GM23248 (cell line): ENCODE measurements around the gene SLAIN2. TPM values are rescaled to one million over a fixed set of nuclear protein-coding genes. Genes with fewer than 3 reads are reported as not detected.

ENCODE experiments used
- DNase-seq: peaks from one replicate; pipeline ENCODE4 v3.0.0-alpha.2; 2015
- H2AFZ ChIP-seq: fragments of 200-600 bp; sonication (generic); 2 replicates; pipeline ENCODE4 v1.6.1; 2016; ENCODE audit warnings: antibody characterized with exemption
- H3F3A ChIP-seq: fragments of 200-600 bp; sonication (generic); 2 replicates; pipeline ENCODE4 v1.6.1; 2016; ENCODE audit warnings: mild to moderate bottlenecking, antibody characterized with exemption, mixed run types; ENCODE audit not compliant: insufficient read depth
- H3K27ac ChIP-seq: fragments of 200-600 bp; sonication (generic); 2 replicates; pipeline ENCODE4 v1.5.1; 2016; ENCODE audit warnings: mild to moderate bottlenecking
- H3K27me3 ChIP-seq: fragments of 200-600 bp; sonication (generic); replicated peaks from 2 replicates; pipeline ENCODE4 v1.6.1; 2016; ENCODE audit warnings: mild to moderate bottlenecking; ENCODE audit not compliant: insufficient read depth
- H3K36me3 ChIP-seq: fragments of 200-600 bp; sonication (generic); 2 replicates; pipeline ENCODE4 v1.6.1; 2016; ENCODE audit warnings: low read depth, mild to moderate bottlenecking
- H3K4me1 ChIP-seq: fragments of 200-600 bp; sonication (generic); 2 replicates; pipeline ENCODE4 v1.6.1; 2016; ENCODE audit warnings: mild to moderate bottlenecking; ENCODE audit not compliant: insufficient read depth
- H3K4me2 ChIP-seq: fragments of 200-600 bp; sonication (generic); one replicate; pipeline ENCODE4 v1.6.1; 2016; ENCODE audit warnings: mild to moderate bottlenecking; ENCODE audit not compliant: unreplicated experiment
- H3K4me3 ChIP-seq: fragments of 200-600 bp; sonication (generic); 2 replicates; pipeline ENCODE4 v1.5.1; 2016; ENCODE audit warnings: mild to moderate bottlenecking
- H3K79me2 ChIP-seq: fragments of 200-600 bp; sonication (generic); 2 replicates; pipeline ENCODE4 v1.6.1; 2016; ENCODE audit warnings: mild to moderate bottlenecking; ENCODE audit not compliant: insufficient read depth
- H3K9ac ChIP-seq: fragments of 200-600 bp; sonication (generic); 2 replicates; pipeline ENCODE4 v1.6.1; 2016; ENCODE audit warnings: mild to moderate bottlenecking
- H3K9me2 ChIP-seq: fragments of 200-600 bp; sonication (generic); 2 replicates; pipeline ENCODE4 v1.6.1; 2016; ENCODE audit warnings: mixed run types, mild to moderate bottlenecking, moderate library complexity; ENCODE audit not compliant: insufficient read depth
- H3K9me3 ChIP-seq: fragments of 200-600 bp; sonication (generic); one replicate; pipeline ENCODE4 v1.6.1; 2017; ENCODE audit warnings: low read depth
- H4K20me1 ChIP-seq: fragments of 200-600 bp; sonication (generic); 2 replicates; pipeline ENCODE4 v1.6.0; 2016; ENCODE audit not compliant: insufficient read depth
- EZH2 ChIP-seq: fragments of 200-600 bp; sonication (generic); IDR thresholded peaks from 2 replicates; pipeline ENCODE4 v1.6.1; 2018; ENCODE audit warnings: antibody characterized with exemption, mild to moderate bottlenecking; ENCODE audit not compliant: insufficient read depth, poor library complexity, severe bottlenecking
- EZH2phosphoT487 ChIP-seq: fragments of 200-600 bp; sonication (generic); IDR thresholded peaks from 2 replicates; pipeline ENCODE4 v1.6.1; 2018; ENCODE audit warnings: antibody characterized with exemption, moderate library complexity, mild to moderate bottlenecking, low read depth; ENCODE audit not compliant: insufficient read depth
- WGBS, 2 experiments: methylation state at CpG; one replicate each; pipeline ENCODE4 v1.1.6; 2015 to 2017; ENCODE audit warnings: low lambda C conversion rate in 2 of 2, low coverage in 1 of 2; ENCODE audit errors: missing lambda C conversion rate in 2 of 2; 5-methylcytosine and 5-hydroxymethylcytosine counted together
- in situ Hi-C: fragments of 300-500 bp; cut with MboI; formaldehyde crosslinking; loops from 2 replicates; pipeline ENCODE4 v1.15.0; 2020
- polyA plus RNA-seq: library from polyadenylated mRNA; unstranded; fragments of >200 nt; fragmentation: Nextera tagmentation; extraction: Ambion mirVana; gene quantifications from 2 replicates; pipeline ENCODE4 v1.2.1, GENCODE V29; 2016
- total RNA-seq: library from RNA; depleted of rRNA; stranded (reverse); fragments of >200 nt; shearing (Covaris generic); gene quantifications from 2 replicates; pipeline ENCODE4 v1.2.3, GENCODE V29; 2014

SLAIN2 gene
- total and polyA plus RNA-seq, 2 experiments from 2014 or later, result 41.9 to 60.4 TPM

GRCh38 chr4:48462363-48462762, 121.0 kb downstream of the SLAIN2 start:
- in situ Hi-C loops, result no loop called here
- Histone ChIP-seq H3K4me2 (no peak overlapping the region), H3K9ac (no peak overlapping the region), H2AFZ (no peak overlapping the region), H3K4me1 (no peaks in the 10 kb centered on the region), H4K20me1 (no peaks in the 10 kb centered on the region), H3K27me3 (peaks cover 12% of the 10 kb centered on the region; the same call in 1 of the 2 replicates), H3F3A (no peaks in the 10 kb centered on the region), H3K4me3 (no peak overlapping the region), H3K9me2 (no peaks in the 10 kb centered on the region), H3K9me3 (no peaks in the 10 kb centered on the region), H3K79me2 (no peaks in the 10 kb centered on the region), H3K27ac (no peak overlapping the region), H3K36me3 (no peaks in the 10 kb centered on the region)
- 3% methylated on average over 5 of the region's 5 CpGs for WGBS, 2 experiments
- no peak for DNase-seq
- TF ChIP-seq EZH2phosphoT487, result no peak
- TF ChIP-seq EZH2, result no peak

GRCh38 chr4:48467442-48467841, 126.1 kb downstream of the SLAIN2 start:
- H3K27me3 ChIP-seq, result peaks cover 7% of the 10 kb centered on the region; the same call in 1 of the 2 replicates
- no peak overlapping the region for H3K4me3 ChIP-seq
- H3K36me3 ChIP-seq, result no peaks in the 10 kb centered on the region
- DNase-seq, result no peak
- no peaks in the 10 kb centered on the region for H3K9me2 ChIP-seq
- no peak overlapping the region for H3K27ac ChIP-seq
- no peaks in the 10 kb centered on the region for H3F3A ChIP-seq
- H3K4me2 ChIP-seq, result no peak overlapping the region
- H3K9me3 ChIP-seq, result no peaks in the 10 kb centered on the region
- no peak overlapping the region for H2AFZ ChIP-seq
- 0 out of 2 replicates have a peak, but pooled peaks cover 7% of the 10 kb centered on the region for H3K4me1 ChIP-seq
- H4K20me1 ChIP-seq, result no peaks in the 10 kb centered on the region
- H3K9ac ChIP-seq, result no peak overlapping the region
- H3K79me2 ChIP-seq, result no peaks in the 10 kb centered on the region
- TF ChIP-seq EZH2 (no peak), EZH2phosphoT487 (no peak)
- 23 to 25% methylated on average over 2 of the region's 2 CpGs for WGBS, 2 experiments
- in situ Hi-C loops, result no loop called here

- Histone ChIP-seq H3K9ac (no peak overlapping the region), H3K4me3 (no peak overlapping the region), H3K4me1 (0 out of 2 replicates have a peak, but pooled peaks cover 7% of the 10 kb centered on the region), H3K36me3 (no peaks in the 10 kb centered on the region), H3K27ac (no peak overlapping the region), H2AFZ (no peak overlapping the region), H3F3A (no peaks in the 10 kb centered on the region), H3K9me3 (no peaks in the 10 kb centered on the region), H3K9me2 (no peaks in the 10 kb centered on the region), H3K27me3 (peaks cover 4% of the 10 kb centered on the region; the same call in 1 of the 2 replicates), H3K4me2 (no peak overlapping the region), H4K20me1 (no peaks in the 10 kb centered on the region), H3K79me2 (no peaks in the 10 kb centered on the region)
- no peak for TF ChIP-seq EZH2phosphoT487
- no peak for TF ChIP-seq EZH2
- in situ Hi-C loops, result no loop called here
- no peak for DNase-seq
- WGBS, 2 experiments, result 51 to 77% methylated on average over 4 to 5 of the region's 5 CpGs
Measured at GRCh38 chr4:48467891-48468290, 126.6 kb downstream of the SLAIN2 start.

GRCh38 chr4:48470137-48470536, 128.8 kb downstream of the SLAIN2 start:
- 50 to 54% methylated on average over 1 of the region's 1 CpG for WGBS, 2 experiments
- no peaks in the 10 kb centered on the region for H3K36me3 ChIP-seq
- H3K79me2 ChIP-seq, result no peaks in the 10 kb centered on the region
- H3K4me1 ChIP-seq, result 0 out of 2 replicates have a peak, but pooled peaks cover 7% of the 10 kb centered on the region
- H3K4me3 ChIP-seq, result no peak overlapping the region
- no peak overlapping the region for H3K27ac ChIP-seq
- H3K9me3 ChIP-seq, result no peaks in the 10 kb centered on the region
- no peaks in the 10 kb centered on the region for H3K27me3 ChIP-seq
- H3K4me2 ChIP-seq, result no peak overlapping the region
- no peak overlapping the region for H2AFZ ChIP-seq
- H3K9ac ChIP-seq, result no peak overlapping the region
- in situ Hi-C loops, result no loop called here
- no peaks in the 10 kb centered on the region for H3K9me2 ChIP-seq
- H3F3A ChIP-seq, result no peaks in the 10 kb centered on the region
- H4K20me1 ChIP-seq, result no peaks in the 10 kb centered on the region
- TF ChIP-seq EZH2 (no peak), EZH2phosphoT487 (no peak)
- DNase-seq, result no peak

GRCh38 chr4:48470570-48470969, 129.2 kb downstream of the SLAIN2 start:
- TF ChIP-seq EZH2phosphoT487, result no peak
- TF ChIP-seq EZH2, result no peak
- H3K9me3 ChIP-seq, result no peaks in the 10 kb centered on the region
- no peaks in the 10 kb centered on the region for H3K36me3 ChIP-seq
- DNase-seq, result peak; percentile 33
- in situ Hi-C loops, result no loop called here
- no peaks in the 10 kb centered on the region for H3K9me2 ChIP-seq
- no peak overlapping the region for H3K4me2 ChIP-seq
- no peak overlapping the region for H2AFZ ChIP-seq
- H3K4me3 ChIP-seq, result no peak overlapping the region
- H3K9ac ChIP-seq, result no peak overlapping the region
- no peaks in the 10 kb centered on the region for H4K20me1 ChIP-seq
- H3K27me3 ChIP-seq, result no peaks in the 10 kb centered on the region
- H3K79me2 ChIP-seq, result no peaks in the 10 kb centered on the region
- H3K27ac ChIP-seq, result no peak overlapping the region
- WGBS, 2 experiments, result 3 to 5% methylated on average over 2 of the region's 2 CpGs
- 0 out of 2 replicates have a peak, but pooled peaks cover 7% of the 10 kb centered on the region for H3K4me1 ChIP-seq
- no peaks in the 10 kb centered on the region for H3F3A ChIP-seq
